CD4-positive, alpha-beta T cell treated with Interleukin-17A for 1 hour (primary cell): ENCODE results near the gene GPR146.
"Not testable (repeated sequence)": the region's sequence is repeated elsewhere in the genome, so short reads cannot be mapped to it uniquely, and the experiment has no call there.

Experiments
- DNase-seq: peaks from one replicate; pipeline ENCODE4 v3.0.0-alpha.2; 2020

Gene GPR146

GRCh38 chr7:1027242-1028043, 16.9 kb upstream of the GPR146 start:
- no peak for DNase-seq

DNA sequence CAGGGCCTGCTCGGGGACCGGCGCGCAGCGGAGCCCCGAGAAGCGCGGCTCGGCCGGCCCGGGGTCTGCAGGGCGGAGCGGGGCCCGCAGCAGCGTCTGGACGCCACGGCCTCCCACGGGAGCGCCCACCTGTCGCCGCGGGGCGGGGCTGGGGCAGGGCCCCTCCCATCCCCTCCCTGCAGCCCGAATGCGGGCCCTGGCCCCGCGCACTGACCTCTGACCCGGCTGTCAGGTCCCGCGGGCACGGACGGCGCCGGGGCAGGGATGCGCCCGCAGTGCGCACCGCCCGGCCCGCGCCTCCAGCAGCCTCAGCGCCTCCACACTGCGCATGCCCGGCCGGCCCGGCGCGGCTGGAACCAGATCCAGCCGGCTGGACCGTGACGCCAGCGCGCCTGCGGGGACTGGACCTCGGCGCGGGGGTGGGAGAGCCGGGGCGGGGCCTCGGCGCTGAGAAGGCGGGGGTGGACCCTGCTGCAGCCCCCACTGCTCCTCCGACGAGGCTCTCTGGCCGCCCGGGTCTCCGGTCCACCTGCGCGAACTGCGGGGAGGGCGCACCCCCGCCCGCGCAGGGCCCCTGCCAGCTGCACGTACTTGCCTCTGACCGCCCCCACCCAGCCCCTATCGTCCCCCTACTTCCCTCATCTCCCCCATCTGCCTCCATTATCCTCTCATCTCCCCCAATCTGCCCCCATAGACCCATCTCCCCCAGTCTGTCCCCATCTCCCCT, 16.1 kb upstream of the GPR146 start:
- DNase-seq = peak; percentile 83

GRCh38 chr7:1028775-1029636, 15.3 kb upstream of the GPR146 start:
- DNase-seq = peak; percentile 73

- no peak for DNase-seq
Measured at GRCh38 chr7:1029637-1030443, 14.5 kb upstream of the GPR146 start.

GRCh38 chr7:1030444-1031070, 13.8 kb upstream of the GPR146 start:
- DNase-seq = no peak

DNA sequence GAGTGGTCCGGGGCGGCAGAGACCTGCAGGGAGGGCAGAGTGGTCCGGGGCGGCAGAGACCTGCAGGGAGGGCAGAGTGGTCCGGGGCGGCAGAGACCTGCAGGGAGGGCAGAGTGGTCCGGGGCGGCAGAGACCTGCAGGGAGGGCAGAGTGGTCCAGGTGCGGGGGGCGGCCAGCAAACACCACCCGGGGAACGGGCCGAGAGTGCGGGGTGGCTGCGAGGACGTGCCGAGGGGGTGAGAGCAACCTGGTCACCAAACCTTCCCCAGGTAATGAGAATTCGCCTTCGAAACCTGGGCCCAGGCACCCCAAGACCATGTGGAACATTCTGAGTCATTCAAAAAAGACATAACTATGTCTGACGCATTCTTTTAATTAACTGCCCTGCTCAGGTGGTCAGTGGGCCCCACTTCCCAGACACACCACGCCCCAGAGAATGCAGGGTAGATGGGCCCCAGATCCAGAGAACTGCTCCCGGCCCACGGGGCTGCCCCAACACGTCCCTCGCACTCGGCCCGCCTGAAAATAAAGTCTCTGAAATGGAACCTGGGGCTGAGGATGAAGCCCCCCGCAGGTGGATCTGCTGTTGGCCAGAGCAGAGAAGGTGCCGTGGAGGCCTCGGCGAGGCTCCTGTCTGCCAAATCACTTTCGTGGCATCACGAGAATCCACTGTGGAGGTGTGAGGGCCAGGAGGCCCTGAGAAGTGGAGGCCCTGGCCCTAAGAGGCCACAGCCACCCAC, 12.5 kb upstream of the GPR146 start:
- no peak for DNase-seq

- DNase-seq = no peak
Measured at GRCh38 chr7:1032536-1033181, 11.7 kb upstream of the GPR146 start.

- DNase-seq = peak; percentile 76
Measured at GRCh38 chr7:1033546-1034145, 10.7 kb upstream of the GPR146 start.

DNA sequence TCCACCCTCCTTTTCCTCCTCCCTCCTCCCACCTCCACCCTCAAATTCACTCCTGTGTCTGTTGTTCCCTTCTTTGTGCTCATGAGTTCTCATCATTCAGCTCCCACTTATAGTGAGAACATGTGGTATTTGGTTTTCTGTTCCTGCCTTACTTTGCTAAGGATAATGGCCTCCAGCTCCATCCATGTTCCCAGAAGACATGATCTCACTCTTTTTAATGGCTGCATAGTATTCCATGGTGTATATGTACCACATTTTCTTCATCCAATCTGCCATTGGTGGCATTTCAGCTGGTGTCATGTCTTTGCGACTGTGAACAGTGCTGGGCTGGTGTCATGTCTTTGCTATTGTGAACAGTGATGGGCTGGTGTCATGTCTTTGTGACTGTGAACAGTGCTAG, 9.6 kb upstream of the GPR146 start:
- not testable (repeated sequence) for DNase-seq

GRCh38 chr7:1036164-1036928, 8.0 kb upstream of the GPR146 start:
- not testable (repeated sequence) for DNase-seq

- DNase-seq = not testable (repeated sequence)
Measured at GRCh38 chr7:1040233-1040632, 4.1 kb upstream of the GPR146 start.

- DNase-seq = no peak
Measured at GRCh38 chr7:1040790-1041189, 3.6 kb upstream of the GPR146 start.

DNA sequence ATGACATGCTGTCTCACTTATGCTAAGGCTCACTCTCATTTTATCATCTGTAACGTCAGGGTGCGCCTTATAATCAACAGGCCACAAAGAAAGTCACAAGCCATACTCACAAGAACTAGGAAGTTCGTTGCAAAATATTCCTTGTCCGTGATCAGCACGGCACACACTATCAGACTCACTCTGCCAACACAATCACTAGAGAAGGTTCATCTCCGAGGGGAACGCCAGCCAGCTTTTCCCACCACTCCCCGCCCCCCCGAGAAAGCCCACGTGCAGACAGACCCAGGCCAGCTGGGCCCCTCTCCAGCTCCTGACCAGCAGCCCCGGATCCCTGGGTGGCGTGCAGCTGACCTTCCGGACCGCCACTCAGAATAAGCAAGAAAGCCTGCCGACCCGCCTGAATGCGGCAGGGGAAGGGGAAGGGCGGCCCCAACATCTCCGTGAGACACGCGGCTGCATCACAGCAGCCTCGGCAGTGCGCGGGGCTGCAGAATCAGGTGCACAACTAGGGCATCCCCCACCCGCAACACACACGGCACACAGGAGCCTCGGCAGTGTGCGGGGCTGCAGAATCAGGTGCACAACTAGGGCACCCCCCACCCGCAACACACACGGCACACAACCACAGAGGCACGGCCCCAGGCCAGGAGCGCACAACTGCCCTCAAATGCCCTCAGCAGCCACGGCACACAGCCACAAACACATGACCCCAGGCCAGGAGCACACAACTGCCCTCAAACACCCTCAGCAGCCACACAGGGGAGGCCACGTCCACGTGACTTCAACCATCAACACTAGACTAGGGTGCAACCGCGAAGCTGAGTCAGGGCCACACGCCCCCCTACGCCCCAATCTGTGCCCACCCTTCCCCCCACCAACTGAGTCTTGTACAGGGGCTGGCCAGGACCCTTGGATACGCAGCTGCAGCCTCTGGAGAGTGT, 2.5 kb upstream of the GPR146 start:
- peak; percentile 45 for DNase-seq

- no peak for DNase-seq
Measured at GRCh38 chr7:1042492-1042833, 1.9 kb upstream of the GPR146 start.

- no peak for DNase-seq
Measured at GRCh38 chr7:1043552-1044188, 676 bp upstream of the GPR146 start.

DNA sequence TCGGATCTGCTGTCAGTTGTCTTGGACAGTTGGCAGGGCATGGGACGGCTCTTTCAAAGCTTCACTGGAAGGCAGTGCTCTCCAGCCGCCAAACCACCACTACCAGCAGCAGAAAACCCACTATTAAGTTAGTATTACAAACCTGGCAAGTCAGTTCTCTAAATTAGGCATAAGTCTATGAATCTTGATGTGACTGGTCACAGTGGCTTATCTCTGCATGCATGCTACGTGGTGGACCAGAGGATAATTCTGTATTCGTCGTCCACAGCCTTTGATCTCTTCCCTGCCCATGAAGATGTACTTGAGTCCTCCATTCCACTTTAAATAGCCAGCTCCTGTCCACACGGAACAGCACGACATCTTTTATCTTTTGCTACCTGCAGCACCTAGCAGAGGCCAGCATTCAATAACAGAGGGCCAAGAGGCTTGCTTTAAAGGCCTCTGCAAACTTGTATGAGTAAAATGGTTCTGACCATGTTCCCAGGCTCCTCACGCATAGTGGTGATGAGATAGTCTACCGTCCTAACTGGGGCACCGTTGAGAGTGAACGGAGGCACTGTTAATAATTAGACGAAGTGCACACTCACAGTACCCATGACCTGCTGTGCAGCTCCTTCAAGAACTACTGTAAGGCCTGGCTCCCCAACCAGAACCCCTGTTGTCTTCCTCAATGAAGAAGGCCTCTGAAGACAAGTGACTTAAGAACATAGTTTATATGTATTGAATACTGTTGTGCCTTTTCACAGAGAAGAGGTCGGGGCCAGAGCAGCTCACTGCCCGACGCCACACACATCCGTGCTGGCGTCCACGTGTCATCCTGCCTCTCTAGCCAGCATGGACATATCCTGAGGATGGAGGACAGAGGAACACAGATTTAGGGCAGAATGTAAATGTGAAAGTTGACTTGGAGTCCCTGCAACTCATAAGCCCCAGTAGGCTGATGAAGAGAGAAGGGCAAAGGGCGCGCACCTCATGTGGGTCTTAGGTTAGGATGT, 1.0 kb downstream of the GPR146 start:
- DNase-seq = no peak
